Activated CD4-positive, alpha-beta T cell treated with anti-CD3 and anti-CD28 coated beads, Interleukin-2, amount 50 U/mL, for 24 hours (primary cell): Measurements from ENCODE around the gene VDR.
A peak's percentile ranks its signal among the peaks of the same experiment; 100 is the strongest.
"Not testable (repeated sequence)": the region's sequence is repeated elsewhere in the genome, so short reads cannot be mapped to it uniquely, and the experiment has no call there.

Experiments used
- DNase-seq, 2 donors: peaks; one replicate each; pipeline ENCODE4 v3.0.0-alpha.2; 2020; ENCODE audit warnings: low read depth in 1 of 2, low spot score in 1 of 2

The VDR gene

DNA sequence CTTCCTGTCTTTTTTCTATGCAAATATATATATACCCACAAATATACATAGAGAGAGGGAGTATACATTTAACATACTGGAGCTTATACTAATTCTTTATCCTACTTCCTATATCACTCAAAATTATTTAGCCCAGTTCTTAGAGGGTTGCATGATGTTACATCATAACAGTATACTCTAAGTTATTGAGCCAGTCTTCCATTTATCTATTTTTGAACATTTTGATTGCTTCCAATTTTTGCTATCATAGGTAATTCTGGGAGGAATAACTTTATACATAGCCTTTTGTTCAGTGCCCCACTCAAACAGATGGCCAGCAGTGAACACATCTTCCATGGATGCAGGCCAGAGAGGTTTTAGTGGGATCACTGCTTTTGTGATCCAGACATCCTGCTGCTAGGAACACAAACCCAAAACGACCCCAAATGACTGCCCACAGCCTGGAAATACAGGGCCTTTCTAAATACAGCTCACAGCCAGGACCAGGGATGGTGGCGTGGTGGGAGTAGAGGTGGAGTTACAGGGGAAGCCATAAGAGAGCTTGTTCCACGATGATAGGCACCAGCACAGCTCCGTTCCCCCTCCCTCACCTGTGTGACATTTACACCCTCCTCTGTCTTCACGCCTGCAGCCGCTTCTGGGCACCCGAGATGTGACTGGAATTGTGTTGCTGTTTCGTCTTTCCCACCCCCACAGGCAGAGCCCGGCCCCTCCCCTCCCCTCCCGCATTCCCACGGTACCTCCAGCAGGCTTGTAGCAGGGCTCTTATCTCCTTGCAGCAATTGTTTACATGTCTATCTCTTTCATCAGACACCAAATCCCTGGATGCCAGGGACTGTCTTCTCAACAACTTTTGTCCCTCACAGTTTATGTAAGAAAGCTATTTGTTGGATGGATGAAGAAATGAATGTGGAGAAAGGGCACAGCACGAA lies 54.4 kb downstream of the VDR start:
- no peak for DNase-seq

GRCh38 chr12:47849261-47849660 lies 55.5 kb downstream of the VDR start:
- DNase-seq, result no peak

- DNase-seq, result no peak
Measured at GRCh38 chr12:47848853-47849252, 55.9 kb downstream of the VDR start.

- no peak for DNase-seq
Measured at GRCh38 chr12:47846294-47846996, 58.3 kb downstream of the VDR start.

DNA sequence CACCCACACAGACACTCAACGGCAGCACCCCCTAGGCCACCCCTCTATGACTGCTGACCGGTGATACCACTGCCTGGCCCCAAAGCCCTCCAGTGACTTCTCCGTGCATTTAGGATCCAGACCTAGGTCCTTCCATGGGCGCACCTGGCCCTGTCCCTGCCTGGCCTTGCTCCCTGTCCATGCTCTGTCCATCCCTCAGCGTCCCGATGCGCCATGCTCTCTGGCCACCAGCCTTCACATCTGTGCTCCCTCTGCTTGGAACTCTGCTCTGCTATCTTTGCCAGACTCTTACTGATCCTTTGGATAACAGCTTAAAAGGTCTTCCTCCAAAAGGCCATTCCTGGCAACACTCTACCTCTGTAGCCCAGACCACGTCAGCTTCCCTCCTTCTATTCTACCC lies 59.7 kb downstream of the VDR start:
- no peak for DNase-seq

GRCh38 chr12:47844264-47845019 lies 60.4 kb downstream of the VDR start:
- no peak for DNase-seq

DNA sequence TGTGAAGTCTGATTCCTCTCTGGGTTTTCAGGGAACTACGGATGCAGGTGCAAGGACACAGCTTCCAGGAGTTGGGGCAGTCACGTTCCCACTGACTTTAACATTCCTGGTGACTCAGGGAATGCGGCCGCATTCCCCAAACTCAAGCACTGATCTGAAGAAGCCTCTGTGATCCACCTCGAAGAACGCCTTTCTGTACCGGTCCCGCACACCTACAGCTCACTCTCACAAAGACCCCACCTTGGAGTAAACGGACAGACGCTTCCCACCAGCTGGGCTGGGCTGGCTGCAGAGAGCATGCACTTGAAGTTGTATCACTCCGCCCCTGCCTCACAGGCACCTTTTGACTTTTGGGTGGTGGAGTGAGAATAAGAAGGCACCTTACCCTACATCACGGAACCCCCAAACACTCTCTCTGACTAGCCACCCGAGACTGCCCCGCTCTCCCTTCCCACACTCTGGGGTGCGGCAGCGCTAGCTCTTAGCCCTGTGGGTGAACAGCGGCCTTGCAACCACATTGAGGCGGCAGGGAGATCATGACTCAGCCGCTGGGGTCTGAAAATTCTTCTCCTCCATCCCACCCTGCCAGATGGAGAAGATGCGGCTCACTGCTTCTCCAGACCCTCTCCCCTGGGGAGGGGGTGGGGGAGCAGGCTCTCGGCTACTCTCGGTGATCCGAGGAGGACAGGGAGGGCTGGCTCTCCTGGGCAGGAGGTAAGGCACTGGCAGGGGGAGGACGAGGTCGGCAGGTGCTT lies 61.4 kb downstream of the VDR start:
- no peak for DNase-seq

- not testable (repeated sequence) for DNase-seq
Measured at GRCh38 chr12:47842543-47842942, 62.3 kb downstream of the VDR start.

DNA sequence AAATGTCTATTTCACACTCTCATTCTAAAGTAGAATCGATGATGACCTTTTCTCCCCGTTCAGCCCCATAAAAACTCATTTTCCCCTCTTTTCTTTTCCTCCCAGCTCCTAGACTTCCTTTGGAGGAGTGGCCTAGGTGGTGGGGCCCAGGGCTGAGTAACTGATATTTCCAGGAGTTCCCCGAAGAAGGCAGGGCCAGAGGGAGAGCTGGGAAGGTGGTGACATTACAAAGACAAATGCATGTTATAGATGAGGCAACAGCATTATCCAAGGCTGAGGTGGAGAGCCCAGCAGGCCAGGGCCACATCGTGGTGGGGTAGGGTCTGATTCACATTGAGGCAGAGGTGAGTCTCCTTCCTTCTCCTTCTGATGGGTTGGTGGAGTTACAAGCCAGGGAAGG lies 62.9 kb downstream of the VDR start:
- DNase-seq, result no peak

GRCh38 chr12:47841501-47841900 lies 63.3 kb downstream of the VDR start:
- no peak for DNase-seq

DNA sequence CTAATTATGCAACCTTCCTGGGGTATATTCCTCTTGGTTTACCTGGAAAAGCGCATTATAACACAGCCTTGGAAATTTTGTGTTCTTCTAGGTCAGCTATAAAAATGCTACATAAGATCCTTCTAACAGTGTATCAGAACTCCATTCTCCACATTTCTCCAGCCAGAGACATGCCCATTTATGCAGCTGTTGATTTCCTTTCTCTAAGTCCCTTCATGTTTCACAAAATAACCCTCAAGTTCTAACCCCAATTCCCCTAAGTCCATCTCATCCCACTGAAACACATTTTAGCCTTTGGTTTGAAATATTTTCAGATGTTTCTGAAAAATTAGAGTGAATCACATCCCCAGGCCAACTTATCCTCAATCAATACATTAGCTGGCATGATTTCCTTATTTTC lies 64.2 kb downstream of the VDR start:
- no peak for DNase-seq

GRCh38 chr12:47839214-47839876 lies 65.4 kb downstream of the VDR start:
- no peak for DNase-seq

GRCh38 chr12:47838286-47838931 lies 66.4 kb downstream of the VDR start:
- peak in 1 of 2 donors; percentile 46 for DNase-seq

GRCh38 chr12:47837190-47838171 lies 67.3 kb downstream of the VDR start:
- peak; percentile 48 to 58 for DNase-seq

DNA sequence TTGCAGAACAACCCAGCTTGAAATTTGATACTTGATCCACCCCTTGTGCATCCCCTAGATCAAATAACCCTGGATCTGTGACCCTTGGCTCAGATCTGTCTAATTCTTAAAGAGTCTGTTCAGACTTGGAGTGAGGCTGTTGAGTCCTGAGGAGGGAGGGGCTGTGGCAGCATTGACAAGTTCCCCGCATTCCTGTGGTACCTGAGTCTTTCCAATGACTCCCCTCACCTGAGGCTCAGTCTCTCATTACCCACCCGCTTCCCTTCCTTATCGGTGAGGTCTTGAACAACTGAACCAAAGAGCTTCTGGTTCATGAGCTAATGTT lies 69.0 kb downstream of the VDR start:
- no peak for DNase-seq

DNA sequence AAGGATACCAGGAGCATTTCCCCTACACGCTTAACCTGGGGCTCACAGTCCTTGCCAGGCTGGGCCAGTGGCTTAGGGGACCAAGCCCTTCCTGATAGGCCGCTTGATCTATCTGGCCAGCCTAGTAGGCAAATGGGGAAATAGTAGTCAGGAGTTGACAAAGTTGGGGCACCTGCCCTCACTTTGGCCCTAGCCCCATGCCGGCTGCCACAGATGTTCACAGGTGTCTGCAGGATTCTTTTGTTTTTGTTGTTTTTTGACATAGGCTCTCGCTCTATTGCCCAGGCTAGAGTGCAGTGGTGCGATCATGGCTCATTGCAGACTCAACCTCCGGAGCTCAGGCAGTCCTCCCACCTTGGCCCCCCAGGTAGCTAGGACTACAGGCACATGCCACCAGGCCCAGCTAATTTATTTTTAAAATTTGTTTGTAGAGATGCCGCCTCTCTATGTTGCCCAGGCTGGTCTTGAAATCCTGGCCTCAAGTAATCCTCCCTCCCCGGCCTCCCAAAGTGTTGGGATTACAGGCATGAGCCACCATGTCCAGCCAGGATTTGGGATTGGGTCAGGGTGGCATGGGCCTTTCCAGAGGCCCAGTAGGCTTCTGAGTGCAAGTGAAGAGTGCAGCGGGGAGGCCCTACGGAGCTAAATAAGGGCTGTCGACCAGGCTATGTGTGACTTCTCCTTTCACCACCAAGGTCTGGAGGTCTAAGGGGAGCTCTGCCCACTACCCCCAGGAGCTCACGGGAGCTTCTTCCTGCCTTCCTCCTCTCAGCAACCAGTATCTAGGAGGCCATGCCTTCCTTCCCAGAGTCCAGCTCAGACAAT lies 69.6 kb downstream of the VDR start:
- no peak for DNase-seq

GRCh38 chr12:47834199-47834903 lies 70.4 kb downstream of the VDR start:
- DNase-seq, result no peak
